ENCODE measurements around the gene LDLRAD1.
A peak's percentile ranks its signal among the peaks of the same experiment; 100 is the strongest.

The LDLRAD1 gene

DNA sequence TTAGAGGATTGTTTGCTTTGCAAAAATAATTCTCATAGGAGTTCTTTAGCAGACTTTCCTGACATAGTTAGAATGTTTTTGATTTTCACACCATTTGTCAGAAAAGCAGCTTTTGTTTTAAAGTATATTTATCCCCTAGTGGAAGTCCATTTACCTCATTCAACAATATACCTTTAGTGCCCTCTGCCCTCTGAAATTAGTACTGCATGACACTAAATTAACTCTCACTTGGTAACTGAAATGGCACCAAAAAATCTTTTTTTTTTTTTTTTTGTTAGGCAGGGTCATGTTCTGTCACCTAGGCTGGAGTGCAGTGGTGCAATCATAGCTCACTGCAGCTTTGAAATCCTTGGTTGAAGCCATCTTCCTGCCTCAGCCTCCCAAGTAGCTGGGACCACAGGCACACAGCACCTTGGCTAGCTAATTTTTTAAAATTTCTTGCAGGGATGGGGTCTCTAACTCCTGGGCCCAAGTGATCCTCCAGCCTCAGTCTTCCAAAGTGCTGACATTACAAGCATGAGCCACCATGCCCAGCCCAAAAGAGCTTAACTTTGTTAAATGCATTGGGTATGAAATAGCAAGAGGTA, 58.2 kb downstream of the LDLRAD1 start:
- no peak overlapping the region for H2AFZ ChIP-seq (ENCODE audit: low read depth, low read length)
- no peaks in the 10 kb centered on the region for H3K9me3 ChIP-seq (ENCODE audit: insufficient read depth, low read length, severe bottlenecking)
- H3K4me2 ChIP-seq (ENCODE audit: insufficient read depth, low read length), result no peak overlapping the region
- TF ChIP-seq, protein P1, sequence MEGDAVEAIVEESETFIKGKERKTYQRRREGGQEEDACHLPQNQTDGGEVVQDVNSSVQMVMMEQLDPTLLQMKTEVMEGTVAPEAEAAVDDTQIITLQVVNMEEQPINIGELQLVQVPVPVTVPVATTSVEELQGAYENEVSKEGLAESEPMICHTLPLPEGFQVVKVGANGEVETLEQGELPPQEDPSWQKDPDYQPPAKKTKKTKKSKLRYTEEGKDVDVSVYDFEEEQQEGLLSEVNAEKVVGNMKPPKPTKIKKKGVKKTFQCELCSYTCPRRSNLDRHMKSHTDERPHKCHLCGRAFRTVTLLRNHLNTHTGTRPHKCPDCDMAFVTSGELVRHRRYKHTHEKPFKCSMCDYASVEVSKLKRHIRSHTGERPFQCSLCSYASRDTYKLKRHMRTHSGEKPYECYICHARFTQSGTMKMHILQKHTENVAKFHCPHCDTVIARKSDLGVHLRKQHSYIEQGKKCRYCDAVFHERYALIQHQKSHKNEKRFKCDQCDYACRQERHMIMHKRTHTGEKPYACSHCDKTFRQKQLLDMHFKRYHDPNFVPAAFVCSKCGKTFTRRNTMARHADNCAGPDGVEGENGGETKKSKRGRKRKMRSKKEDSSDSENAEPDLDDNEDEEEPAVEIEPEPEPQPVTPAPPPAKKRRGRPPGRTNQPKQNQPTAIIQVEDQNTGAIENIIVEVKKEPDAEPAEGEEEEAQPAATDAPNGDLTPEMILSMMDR (IDR thresholded peaks at IDR 0.05; ENCODE audit: borderline replicate concordance, extremely low read depth, low read length, poor library complexity, severe bottlenecking), result peak; percentile 69
- TF ChIP-seq EZH2 (IDR thresholded peaks at IDR 0.05; ENCODE audit: borderline replicate concordance, low read depth, low read length, severe bottlenecking), result no peak
- no peaks in the 10 kb centered on the region; the same call in 1 of the 2 replicates for H4K20me1 ChIP-seq (ENCODE audit: insufficient read depth, low read length)
- no peaks in the 10 kb centered on the region for H3K27me3 ChIP-seq (ENCODE audit: insufficient read depth, low read length, poor library complexity)
- H3K79me2 ChIP-seq (ENCODE audit: insufficient read depth, low read length), result no peaks in the 10 kb centered on the region
- peak; percentile 59; the same call in 2 of the 3 replicates for ATAC-seq (ENCODE audit: insufficient read depth, low read depth)
- H3K36me3 ChIP-seq (ENCODE audit: insufficient read depth, low read length), result peaks cover 80% of the 10 kb centered on the region
- no peak overlapping the region for H3K27ac ChIP-seq (ENCODE audit: low read length)
- no peak overlapping the region for H3K9ac ChIP-seq (ENCODE audit: low read depth, low read length)
- no peak overlapping the region for H3K4me3 ChIP-seq (ENCODE audit: low read depth in 1 of 2, low read length in 2 of 2)
- no peak for DNase-seq
- no peaks in the 10 kb centered on the region for H3K4me1 ChIP-seq (ENCODE audit: insufficient read depth, low read length)

All from DND-41 (cell line).